Lower leg skin (tissue), 3 donors: Measurements from ENCODE around the gene GPRASP2.

Source experiments
- POLR2A ChIP-seq, 2 donors: fragments of 450-650 bp; IDR thresholded peaks; one replicate each; pipeline ENCODE4 v1.6.1; 2016 to 2017; ENCODE audit warnings: antibody characterized with exemption in 2 of 2, mild to moderate bottlenecking in 1 of 2, moderate library complexity in 1 of 2
- TF ChIP-seq, protein P1 (sequence below), 3 donors: fragments of 450-650 bp; IDR thresholded peaks; one replicate each; pipeline ENCODE4 v1.5.1; 2016; ENCODE audit warnings: antibody characterized with exemption in 3 of 3, mild to moderate bottlenecking in 3 of 3, moderate library complexity in 2 of 3

DNA sequence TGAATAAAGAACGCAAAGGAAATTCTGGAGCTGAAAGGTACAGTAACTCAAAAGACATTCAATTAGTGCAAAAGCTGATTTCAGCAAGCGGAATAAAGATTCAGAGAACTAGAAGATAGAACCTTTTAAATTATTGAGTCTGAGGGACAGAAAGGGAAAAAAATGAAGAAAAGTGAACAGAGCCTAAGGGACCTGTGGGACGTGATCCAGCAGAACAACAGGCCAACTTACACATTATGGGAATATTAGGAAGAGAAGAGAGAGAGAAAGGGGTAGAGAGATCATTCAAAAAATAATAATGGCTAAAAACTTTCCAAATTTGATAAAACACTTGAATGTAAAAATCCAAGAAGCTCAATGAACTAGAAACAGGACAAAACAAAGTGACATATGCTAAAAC is 17.5 kb upstream of the GPRASP2 start:
- TF ChIP-seq, protein P1, sequence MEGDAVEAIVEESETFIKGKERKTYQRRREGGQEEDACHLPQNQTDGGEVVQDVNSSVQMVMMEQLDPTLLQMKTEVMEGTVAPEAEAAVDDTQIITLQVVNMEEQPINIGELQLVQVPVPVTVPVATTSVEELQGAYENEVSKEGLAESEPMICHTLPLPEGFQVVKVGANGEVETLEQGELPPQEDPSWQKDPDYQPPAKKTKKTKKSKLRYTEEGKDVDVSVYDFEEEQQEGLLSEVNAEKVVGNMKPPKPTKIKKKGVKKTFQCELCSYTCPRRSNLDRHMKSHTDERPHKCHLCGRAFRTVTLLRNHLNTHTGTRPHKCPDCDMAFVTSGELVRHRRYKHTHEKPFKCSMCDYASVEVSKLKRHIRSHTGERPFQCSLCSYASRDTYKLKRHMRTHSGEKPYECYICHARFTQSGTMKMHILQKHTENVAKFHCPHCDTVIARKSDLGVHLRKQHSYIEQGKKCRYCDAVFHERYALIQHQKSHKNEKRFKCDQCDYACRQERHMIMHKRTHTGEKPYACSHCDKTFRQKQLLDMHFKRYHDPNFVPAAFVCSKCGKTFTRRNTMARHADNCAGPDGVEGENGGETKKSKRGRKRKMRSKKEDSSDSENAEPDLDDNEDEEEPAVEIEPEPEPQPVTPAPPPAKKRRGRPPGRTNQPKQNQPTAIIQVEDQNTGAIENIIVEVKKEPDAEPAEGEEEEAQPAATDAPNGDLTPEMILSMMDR (IDR thresholded peaks at IDR 0.05): no peak
- no peak for TF ChIP-seq POLR2A (IDR thresholded peaks at IDR 0.05)
